Midbrain (tissue), 1 donor: ENCODE data around the gene JMJD8.

Experiments
- DNase-seq: peaks from one replicate; lab custom pipeline; 2025; lab: John Stamatoyannopoulos, UW

Gene JMJD8

DNA sequence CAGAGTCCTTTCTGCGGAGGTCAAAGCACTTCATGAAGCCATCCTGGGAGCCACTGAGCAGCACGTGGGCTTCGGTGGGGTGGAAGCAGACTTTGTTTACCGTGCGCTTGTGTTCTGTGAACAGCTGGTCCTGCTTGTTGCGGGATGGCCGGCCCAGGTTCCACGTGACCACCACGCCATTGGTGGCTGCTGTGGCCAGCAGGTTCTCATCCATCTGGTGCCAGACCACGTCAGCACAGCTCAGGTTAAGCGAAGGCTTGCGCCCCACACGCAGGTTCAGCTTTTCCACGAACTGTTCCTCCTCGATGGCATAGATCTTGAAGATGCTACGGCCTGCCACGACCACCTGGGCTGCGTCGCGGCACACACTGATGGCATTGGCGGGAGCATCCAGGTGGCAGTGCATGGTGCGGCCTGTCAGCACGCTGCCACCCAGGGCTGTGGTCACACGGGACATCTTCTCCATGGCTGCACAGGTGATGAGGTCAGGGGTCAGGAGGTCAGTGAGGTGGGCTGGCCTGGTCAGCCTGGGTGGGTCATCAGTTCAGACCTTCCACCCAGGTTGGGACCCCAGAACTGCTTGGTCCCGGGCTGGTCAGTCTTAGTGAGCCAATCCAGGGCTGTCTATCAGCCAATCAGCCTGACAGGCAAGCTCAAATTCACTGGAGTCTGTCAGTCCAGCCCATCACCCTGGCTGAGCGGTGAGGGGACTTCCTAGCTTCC lies 5.2 kb upstream of the JMJD8 start:
- DNase-seq = no peak

DNA sequence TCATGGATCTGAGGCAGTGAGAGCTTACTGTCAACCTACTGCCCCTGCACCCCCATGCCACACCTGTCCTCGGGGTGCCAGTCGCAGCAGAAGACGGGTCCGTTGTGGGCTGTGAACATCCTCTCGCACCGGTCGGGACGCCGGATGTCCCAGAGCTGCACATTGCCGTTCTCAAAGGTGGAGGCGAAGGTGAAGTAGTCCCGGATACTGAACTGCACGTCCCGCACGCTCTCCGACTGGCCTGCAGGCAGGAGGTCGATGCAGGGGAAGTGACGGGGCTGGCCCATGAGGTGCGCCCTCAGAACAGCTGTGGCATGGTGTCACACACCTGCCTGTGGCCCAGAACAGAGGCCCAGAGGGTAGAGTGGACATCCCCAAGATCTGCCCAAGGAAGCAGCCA lies 3.4 kb upstream of the JMJD8 start:
- no peak for DNase-seq

DNA sequence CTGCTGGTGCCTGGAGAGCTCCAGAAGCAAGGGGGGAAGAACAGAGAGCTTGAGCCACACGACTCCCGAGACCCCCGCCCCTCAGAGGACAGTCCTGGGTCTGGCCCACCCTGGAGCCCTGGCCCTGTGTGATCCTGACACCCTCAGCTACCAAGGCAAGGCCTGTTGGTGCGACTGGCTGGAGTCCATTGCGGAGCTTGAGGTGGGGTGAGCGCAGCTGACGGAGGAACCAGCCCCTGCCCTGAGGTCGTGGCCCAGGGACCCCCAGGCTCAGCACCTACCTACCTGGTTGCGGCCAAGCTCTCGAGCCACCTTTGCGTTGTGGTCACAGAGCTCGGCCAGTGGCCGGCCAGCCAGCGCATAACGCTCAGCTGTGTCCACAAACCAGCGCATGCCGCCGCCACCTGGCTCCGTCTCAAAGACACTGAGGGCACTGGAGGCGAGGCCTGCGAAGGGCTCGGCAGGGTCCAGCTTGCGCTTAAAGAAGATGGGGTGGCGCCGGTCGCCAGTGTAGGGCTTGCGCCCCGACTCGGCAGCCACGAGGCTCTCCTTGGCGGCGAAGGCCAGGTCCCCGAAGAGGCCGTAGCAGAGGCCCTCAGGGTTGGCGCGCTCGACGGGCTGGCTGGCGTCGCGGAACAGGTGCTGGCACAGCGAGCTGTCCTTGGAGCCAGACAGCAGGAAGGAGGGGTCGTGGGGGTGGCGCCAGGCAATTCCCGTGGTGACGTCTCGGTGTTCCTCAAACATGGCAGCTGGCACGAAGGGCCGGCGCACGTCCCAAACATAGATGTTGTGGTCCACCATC lies 2.5 kb upstream of the JMJD8 start:
- no peak for DNase-seq

DNA sequence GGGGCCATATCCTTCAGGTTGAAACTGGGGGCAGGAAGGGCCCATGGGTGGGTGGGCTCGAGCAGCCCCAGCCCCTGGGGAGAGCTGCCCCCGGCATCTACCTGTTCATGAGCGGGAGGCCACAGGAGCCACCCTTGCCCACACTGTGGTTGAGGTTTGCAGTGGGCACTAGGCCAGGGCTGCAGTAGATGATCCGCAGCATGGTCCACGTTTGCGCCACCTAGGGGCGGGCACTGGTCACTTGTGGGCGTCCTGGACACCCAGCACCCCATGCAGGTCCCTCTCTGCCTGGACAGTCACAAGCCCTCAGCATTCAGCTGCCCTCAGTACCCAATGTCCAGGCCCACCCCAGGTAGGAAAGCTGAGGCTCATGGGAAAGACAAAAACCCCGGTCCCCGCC lies 1.8 kb upstream of the JMJD8 start:
- no peak for DNase-seq

DNA sequence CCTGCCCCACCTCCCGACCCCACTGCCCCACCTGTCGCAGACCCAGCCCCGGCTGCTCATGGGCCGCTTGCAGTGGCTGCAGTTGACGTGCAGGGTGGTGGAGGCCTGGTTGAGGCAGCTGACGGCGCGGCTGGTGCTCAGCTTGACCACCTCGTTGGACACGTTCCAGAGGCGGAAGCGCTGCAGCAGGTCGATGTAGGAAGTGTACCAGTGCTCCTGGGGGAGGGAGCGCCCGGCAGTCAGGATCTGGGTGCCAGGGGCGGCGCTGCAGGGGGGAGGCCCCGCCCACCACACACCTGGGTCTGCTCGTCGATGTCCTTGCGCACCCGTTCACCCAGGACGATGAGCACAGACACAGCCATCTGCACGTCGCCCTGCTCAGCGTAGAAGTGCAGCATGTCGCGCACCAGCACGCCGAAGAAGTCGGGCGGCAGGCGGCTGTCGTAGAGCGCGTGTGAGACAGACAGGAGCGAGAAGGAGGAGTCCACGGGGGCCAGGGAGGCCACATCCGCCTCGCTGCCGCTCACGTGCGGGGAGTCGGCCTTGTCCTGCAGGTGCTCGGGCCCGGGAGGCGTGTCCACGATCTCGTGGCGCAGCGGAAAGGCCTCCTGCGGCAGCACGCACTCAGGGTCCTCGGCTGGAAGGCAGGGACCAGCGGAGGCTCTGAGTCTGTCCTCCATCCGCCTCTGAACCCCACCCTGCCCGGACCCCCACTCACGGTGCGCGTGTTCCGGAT lies 995 bp upstream of the JMJD8 start:
- DNase-seq = no peak

DNA sequence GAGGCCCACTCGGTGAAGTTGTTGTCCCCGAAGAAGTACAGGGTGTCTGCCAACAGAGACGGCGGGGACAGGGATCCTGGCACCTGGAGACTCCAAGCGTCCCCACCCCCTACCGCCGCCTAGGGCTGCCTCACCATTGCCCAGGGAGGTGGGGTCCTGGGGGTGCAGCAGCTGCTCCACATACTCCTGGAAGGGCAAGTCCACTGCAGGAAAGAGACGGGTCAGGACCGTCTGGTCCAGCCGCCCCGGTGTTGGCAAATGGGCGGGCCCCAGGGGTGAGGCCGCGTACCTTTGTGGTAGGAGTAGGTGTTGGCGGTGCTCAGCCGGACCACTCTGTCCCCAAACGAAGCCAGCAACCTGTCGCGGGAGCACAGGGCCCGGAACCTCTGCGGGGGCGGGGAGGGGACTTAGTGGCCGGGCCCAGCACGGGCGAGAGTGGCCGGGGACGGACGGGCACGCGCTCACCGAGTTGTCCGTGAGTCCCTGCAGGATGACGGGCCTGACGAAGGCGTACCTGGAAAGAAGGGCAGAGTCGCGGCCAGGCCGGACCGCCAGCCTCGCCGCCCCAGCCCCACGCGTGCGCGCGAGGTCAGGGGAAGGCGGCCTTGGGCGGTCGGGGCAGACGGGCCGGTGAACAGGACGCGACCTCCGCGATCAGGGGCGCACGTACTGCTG lies 601 bp downstream of the JMJD8 start:
- DNase-seq = no peak

DNA sequence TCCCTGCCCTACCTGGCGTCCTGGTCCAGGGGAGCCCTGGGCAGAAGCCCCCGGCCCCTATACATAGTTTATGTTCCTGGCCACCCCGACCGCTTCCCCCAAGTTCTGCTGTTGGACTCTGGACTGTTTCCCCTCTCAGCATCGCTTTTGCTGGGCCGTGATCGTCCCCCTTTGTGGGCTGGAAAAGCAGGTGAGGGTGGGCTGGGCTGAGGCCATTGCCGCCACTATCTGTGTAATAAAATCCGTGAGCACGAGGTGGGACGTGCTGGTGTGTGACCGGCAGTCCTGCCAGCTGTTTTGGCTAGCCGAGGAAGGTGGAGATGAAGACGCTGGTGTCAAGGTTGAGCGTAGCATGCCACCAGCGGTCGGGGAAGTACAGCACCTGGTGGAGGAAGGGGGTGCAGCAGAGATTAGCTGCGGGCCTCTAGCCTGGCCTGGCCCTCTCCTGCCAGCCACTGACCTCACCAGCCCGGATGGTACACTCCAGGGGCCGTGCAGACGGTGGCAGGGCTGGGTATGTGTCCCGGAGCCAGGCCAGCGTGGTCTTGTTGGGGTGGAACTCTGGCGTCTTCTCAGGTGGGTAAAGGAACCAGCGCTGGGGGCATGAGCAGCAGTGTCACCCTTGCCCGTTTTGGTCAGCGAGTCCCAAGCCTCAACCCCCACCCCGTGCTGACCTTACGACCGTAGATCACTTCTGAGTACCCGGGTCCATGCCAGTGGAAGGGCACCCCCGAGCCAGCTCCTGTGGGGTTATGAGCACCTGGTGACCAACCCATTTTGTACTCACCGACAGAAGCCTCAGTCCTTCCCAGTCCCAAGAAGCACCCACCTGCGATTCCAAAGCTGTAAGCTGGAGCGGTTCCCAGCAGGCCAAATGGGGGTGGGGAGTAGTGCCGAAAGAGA lies 1.4 kb downstream of the JMJD8 start:
- DNase-seq = no peak

DNA sequence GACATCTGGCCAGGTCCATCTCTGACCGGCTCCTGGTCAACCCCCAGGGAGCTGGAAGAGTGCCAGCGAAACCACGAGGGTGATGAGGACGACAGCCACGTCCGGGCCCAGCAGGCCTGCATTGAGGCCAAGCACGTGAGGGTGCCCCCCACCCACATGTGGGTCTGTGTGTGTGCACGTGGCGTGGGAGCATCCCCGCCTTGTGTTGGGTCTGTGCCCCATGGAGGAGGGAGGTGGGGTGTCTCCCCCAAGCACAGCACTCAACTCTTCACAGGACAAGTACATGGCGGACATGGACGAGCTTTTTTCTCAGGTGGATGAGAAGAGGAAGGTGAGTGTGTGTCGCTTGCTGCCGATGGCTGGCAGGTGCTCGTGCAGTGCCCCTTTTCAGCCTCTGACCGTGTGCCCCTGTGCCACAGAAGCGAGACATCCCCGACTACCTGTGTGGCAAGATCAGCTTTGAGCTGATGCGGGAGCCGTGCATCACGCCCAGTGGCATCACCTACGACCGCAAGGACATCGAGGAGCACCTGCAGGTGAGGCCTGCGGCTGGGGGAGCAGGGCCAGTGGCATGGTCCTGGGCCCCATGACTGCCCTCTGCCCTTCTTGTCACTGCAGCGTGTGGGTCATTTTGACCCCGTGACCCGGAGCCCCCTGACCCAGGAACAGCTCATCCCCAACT lies 2.2 kb downstream of the JMJD8 start:
- no peak for DNase-seq

DNA sequence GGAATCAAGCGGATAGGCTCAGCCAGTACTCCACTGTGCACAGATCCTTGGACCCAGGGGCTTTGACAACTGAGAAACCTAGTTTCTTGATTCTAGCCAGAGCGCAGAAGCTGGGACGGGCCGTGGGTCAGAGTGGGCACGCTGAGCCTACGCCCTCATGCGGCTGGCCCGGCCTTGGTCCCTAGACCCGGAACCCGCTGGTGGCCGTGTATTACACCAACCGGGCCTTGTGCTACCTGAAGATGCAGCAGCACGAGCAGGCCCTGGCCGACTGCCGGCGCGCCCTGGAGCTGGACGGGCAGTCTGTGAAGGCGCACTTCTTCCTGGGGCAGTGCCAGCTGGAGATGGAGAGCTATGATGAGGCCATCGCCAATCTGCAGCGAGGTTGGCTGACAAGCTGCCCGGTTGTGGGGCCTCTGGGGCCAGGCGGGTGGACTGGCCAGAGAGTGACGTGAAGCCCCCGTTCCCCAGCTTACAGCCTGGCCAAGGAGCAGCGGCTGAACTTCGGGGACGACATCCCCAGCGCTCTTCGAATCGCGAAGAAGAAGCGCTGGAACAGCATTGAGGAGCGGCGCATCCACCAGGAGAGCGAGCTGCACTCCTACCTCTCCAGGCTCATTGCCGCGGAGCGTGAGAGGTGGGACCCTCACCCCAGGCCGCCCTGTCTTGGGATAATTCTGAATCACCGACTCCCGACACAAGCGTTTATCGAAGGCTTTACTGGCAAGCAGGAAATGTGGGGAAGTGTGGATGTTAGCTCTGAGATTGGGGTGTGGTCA lies 3.0 kb downstream of the JMJD8 start:
- no peak for DNase-seq

DNA sequence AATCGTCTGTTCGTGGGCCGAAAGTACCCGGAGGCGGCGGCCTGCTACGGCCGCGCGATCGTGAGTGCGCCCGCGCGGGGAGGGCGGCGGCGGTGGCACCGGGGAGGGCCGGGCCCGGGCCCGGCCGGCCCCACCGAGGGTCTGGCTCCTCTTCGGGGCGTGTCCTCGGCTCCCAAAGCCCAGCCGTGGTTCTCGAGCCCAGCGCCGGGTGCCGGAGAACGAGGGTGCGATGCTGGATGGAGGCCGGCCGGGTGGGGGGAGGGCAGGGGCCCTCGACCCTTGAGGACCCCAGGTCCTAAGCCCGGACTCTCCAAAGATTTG lies 3.5 kb downstream of the JMJD8 start:
- no peak for DNase-seq

DNA sequence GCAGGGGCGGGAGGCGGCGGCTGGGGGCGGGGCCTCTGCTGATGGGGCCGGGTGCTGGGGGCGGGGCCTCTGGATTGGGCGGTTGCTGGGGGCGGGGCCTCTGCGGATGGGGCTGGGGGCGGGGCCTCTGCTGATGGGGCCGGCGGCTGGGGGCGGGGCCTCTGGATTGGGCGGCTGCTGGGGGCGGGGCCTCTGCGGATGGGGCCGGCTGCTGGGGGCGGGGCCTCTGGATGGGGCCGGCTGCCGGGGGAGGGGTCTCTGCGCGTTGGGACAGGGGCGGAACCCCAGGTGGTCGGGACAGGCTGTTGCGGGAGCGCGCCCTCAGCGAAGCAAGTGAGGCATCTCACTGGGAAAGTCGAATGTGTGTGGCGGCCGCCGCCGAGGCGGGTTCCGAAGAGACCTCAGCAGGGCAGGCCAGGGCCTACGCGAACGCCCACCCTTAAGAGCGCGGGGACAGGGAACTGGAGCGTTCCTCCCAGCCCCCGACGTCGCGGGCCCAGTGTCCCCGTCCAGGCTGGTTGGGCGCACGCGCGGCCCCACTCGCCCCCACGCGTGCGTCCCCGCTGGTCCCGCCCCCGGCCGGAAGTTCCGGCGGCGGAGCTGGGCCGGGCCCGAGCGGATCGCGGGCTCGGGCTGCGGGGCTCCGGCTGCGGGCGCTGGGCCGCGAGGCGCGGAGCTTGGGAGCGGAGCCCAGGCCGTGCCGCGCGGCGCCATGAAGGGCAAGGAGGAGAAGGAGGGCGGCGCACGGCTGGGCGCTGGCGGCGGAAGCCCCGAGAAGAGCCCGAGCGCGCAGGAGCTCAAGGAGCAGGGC lies 4.1 kb downstream of the JMJD8 start, which contains the start of gene STUB1:
STUB1 (plus strand) TSS at position 597 of the 811 bp plus-strand sequence; CDS start at position 713, 116 bp downstream.
- peak; percentile 84 for DNase-seq

DNA sequence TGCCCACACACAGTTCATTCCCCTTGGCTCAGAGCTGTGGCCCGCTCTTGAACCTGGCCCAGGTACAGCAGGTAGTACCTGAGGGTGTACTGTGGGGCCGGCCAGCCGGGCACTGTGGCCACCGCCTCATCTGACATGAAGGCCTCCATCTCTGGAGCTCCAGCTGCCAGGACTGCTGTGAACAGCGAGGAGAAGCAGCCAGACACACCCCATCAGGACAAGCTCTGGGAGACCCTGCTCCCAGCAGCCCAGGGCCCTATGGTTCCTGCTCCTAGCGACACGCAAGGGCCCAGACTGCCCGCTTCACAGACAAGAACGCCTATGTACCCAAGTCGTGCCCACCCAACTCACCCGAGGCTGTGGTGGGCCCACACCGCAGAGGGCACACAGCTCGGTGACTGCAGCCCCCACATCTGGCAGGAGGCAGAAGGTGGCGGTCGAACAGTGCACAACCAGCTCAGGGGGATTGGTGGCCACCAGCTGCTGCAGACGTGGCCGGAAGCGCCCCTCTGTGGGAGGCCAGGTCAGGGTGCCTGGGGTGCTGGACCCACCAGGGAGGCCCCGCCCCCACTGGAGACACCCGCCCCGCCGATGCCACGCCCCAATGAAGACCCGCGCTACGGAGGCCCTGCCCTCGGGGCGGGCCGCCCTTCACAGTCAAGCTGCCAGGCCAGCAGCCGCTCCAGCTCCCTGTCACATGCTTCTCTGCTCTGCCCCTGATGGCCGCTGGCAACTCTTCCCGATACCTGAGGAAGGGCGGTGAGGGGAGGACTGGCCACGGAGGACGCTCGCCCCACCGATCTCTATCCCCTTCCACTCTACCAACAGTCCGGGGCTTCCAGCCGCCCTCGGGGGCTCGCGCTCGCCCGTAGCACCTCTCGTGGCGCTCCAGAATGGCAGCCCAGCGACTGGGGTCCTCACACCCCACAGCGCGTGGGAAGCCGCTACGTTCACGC lies 5.0 kb downstream of the JMJD8 start:
- peak; percentile 51 for DNase-seq

DNA sequence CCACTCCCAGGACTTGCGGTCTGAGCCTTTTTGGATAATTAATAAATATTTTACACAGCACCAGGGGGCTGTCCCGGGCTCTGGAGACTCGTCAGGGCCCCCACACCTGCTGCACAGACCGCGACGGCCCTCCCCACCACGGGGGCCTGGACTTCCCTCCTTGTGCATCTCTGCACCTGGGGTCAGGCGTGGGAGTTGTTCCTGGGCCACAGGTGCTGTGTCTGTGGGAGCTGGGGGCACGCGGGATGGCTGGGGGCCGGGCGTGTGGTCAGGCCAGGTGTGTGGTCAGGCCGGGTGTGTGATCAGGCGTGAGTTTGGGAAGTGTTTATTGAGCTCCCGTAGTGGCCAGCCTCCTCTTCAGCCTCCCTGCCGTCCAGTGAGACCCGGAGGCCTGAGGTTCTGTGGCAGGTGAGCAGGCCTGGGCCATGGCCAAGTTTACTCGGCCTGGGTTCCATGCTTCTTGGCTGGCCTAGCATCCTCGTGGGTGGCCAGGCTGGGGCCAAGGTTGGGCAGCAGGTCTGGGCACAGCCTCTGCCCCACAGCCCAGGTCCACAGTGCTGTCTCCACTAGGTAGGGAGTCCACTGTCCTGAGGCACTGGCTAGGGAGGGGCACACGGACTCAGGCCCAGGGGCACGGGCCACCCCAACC lies 5.8 kb downstream of the JMJD8 start:
- no peak for DNase-seq

DNA sequence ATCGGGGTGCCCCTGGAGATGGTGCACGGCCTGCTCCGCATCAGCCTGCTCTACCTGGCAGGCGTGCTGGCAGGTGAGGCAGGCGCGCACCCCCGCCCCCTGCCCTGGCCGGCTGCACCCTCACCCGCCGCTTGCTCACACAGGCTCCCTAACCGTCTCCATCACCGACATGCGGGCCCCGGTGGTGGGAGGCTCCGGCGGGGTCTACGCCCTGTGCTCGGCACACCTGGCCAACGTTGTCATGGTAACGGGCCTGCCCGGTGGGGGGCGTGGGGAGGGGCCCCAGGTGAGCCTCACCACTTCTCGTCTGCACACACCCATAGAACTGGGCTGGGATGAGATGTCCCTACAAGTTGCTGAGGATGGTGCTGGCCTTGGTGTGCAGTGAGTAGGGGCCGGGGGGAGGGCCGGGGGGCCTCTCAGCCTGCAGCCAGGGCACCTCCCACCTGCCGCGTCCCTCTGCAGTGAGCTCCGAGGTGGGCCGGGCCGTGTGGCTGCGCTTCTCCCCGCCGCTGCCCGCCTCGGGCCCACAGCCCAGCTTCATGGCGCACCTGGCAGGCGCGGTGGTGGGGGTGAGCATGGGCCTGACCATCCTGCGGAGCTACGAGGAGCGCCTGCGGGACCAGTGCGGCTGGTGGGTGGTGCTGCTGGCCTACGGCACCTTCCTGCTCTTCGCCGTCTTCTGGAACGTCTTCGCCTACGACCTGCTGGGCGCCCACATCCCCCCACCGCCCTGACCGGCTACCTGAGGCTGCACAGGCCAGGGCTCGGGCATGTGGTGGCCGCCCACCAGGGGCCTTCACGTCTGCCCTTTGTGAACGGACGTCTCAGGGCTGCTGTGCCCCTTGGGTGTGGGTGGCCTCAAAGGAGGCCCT lies 6.6 kb downstream of the JMJD8 start:
- DNase-seq = no peak

DNA sequence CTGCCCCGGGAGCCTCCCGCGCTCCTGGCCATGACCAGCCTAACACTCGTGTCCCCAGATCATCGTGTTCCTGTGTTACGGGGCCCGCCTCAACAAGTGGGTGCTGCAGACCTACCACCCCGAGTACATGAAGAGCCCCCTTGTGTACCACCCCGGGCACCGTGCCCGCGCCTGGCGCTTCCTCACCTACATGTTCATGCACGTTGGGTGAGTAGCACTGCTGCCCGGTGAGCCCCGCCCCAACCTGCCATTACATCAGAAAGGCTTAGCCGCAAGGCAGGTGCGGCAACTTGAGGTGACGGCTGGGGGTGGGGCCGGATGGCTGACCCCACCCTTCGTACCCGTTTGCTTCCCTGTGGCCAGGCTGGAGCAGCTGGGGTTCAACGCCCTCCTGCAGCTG lies 7.2 kb downstream of the JMJD8 start:
- DNase-seq = no peak

DNA sequence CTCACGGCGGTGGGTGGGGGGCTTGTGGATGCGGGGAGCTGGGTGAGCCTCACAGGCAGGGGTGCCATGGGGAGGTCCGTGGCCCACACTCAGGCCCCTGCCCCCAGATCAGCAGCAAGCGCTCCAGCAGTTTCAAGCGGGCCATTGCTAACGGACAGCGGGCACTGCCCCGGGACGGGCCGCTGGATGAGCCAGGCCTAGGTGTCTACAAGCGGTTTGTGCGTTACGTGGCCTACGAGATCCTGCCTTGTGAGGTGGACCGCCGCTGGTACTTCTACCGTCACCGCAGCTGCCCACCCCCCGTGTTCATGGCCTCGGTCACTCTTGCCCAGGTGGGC lies 7.6 kb downstream of the JMJD8 start:
- no peak for DNase-seq
